ENCODE data around the gene TRIP4. TPM values are rescaled to one million over a fixed set of nuclear protein-coding genes. Genes with fewer than 3 reads are reported as not detected.

TRIP4 gene
- total and polyA plus RNA-seq, 9 of the 15 experiments (the other 6 are each of a cell fraction or from before 2014, with no cell fraction given): 7.6 to 23.3 (median 16.7) TPM

Small RNAs within 50 kb of the gene (small RNA-seq; reads per million reads assigned to genes)
- not detected for gene RF00019
- not detected for gene RF00554

Other genes with a start within 250 kb of the TRIP4 start
- gene SNX22, start 236.1 kb upstream of the TRIP4 start, total RNA-seq (2014; rRNA removed): 2.1 and 2.3 TPM in 2 replicates
- gene SNX22, start 236.1 kb upstream of the TRIP4 start, total RNA-seq (2014; rRNA removed; fragmentation: Illumina TruSeq; extraction: Trizol): 0.99 and 1.2 TPM in 2 replicates
- 1.1 and 1.2 TPM in 2 replicates for gene SNX22, start 236.1 kb upstream of the TRIP4 start, total RNA-seq (2015; rRNA removed; fragmentation: Illumina TruSeq; extraction: Trizol)
- 1.8 and 3.0 TPM in 2 replicates for gene SNX22, start 236.1 kb upstream of the TRIP4 start, total RNA-seq (2021)
- 0.89 and 0.91 TPM in 2 replicates for gene SNX22, start 236.1 kb upstream of the TRIP4 start, polyA plus RNA-seq (2011; rRNA removed)
- gene SNX22, start 236.1 kb upstream of the TRIP4 start, polyA plus RNA-seq (2014; fragmentation: Illumina TruSeq; extraction: Trizol): 0.98 and 1.3 TPM in 2 replicates
- 1 to 10 TPM; 2.0 TPM for gene SNX22, start 236.1 kb upstream of the TRIP4 start, polyA plus RNA-seq (2014; fragmentation: Nextera tagmentation; extraction: Ambion mirVana)
- gene SNX22, start 236.1 kb upstream of the TRIP4 start, polyA plus RNA-seq (2014; rRNA removed): 1.7 and 2.0 TPM in 2 replicates
- 381 and 402 TPM in 2 replicates for gene PPIB, start 224.8 kb upstream of the TRIP4 start, total RNA-seq (2014; rRNA removed)
- 258 and 306 TPM in 2 replicates for gene PPIB, start 224.8 kb upstream of the TRIP4 start, total RNA-seq (2014; rRNA removed; fragmentation: Illumina TruSeq; extraction: Trizol)
- 403 and 418 TPM in 2 replicates for gene PPIB, start 224.8 kb upstream of the TRIP4 start, total RNA-seq (2015; rRNA removed; fragmentation: Illumina TruSeq; extraction: Trizol)
- gene PPIB, start 224.8 kb upstream of the TRIP4 start, total RNA-seq (2021): 374 and 413 TPM in 2 replicates
- gene PPIB, start 224.8 kb upstream of the TRIP4 start, polyA plus RNA-seq (2011; rRNA removed): 410 and 460 TPM in 2 replicates
- gene PPIB, start 224.8 kb upstream of the TRIP4 start, polyA plus RNA-seq (2014; fragmentation: Illumina TruSeq; extraction: Trizol): 535 and 580 TPM in 2 replicates
- gene PPIB, start 224.8 kb upstream of the TRIP4 start, polyA plus RNA-seq (2014; fragmentation: Nextera tagmentation; extraction: Ambion mirVana): 100 to 1,000 TPM; 652 to 746 TPM
- 419 and 439 TPM in 2 replicates for gene PPIB, start 224.8 kb upstream of the TRIP4 start, polyA plus RNA-seq (2014; rRNA removed)
- gene CSNK1G1, start 31.7 kb upstream of the TRIP4 start, total RNA-seq (2014; rRNA removed): 6.9 and 9.4 TPM in 2 replicates
- gene CSNK1G1, start 31.7 kb upstream of the TRIP4 start, total RNA-seq (2014; rRNA removed; fragmentation: Illumina TruSeq; extraction: Trizol): 12.7 and 13.0 TPM in 2 replicates
- 12.0 and 13.5 TPM in 2 replicates for gene CSNK1G1, start 31.7 kb upstream of the TRIP4 start, total RNA-seq (2015; rRNA removed; fragmentation: Illumina TruSeq; extraction: Trizol)
- 10.2 and 10.4 TPM in 2 replicates for gene CSNK1G1, start 31.7 kb upstream of the TRIP4 start, total RNA-seq (2021)
- 16.3 and 18.5 TPM in 2 replicates for gene CSNK1G1, start 31.7 kb upstream of the TRIP4 start, polyA plus RNA-seq (2011; rRNA removed)
- gene CSNK1G1, start 31.7 kb upstream of the TRIP4 start, polyA plus RNA-seq (2014; fragmentation: Illumina TruSeq; extraction: Trizol): 8.3 and 9.5 TPM in 2 replicates
- gene CSNK1G1, start 31.7 kb upstream of the TRIP4 start, polyA plus RNA-seq (2014; fragmentation: Nextera tagmentation; extraction: Ambion mirVana): 1 to 10 TPM; 4.5 to 4.9 TPM
- gene CSNK1G1, start 31.7 kb upstream of the TRIP4 start, polyA plus RNA-seq (2014; rRNA removed): 5.6 and 5.9 TPM in 2 replicates
- 112 and 135 TPM in 2 replicates for gene PCLAF, start 6.4 kb upstream of the TRIP4 start, total RNA-seq (2014; rRNA removed)
- 305 and 406 TPM in 2 replicates for gene PCLAF, start 6.4 kb upstream of the TRIP4 start, total RNA-seq (2014; rRNA removed; fragmentation: Illumina TruSeq; extraction: Trizol)
- gene PCLAF, start 6.4 kb upstream of the TRIP4 start, total RNA-seq (2015; rRNA removed; fragmentation: Illumina TruSeq; extraction: Trizol): 111 and 113 TPM in 2 replicates
- 132 and 161 TPM in 2 replicates for gene PCLAF, start 6.4 kb upstream of the TRIP4 start, total RNA-seq (2021)
- 331 and 560 TPM in 2 replicates for gene PCLAF, start 6.4 kb upstream of the TRIP4 start, polyA plus RNA-seq (2011; rRNA removed)
- gene PCLAF, start 6.4 kb upstream of the TRIP4 start, polyA plus RNA-seq (2014; fragmentation: Illumina TruSeq; extraction: Trizol): 427 and 492 TPM in 2 replicates
- 100 to 1,000 TPM; 715 to 881 TPM for gene PCLAF, start 6.4 kb upstream of the TRIP4 start, polyA plus RNA-seq (2014; fragmentation: Nextera tagmentation; extraction: Ambion mirVana)
- 360 and 565 TPM in 2 replicates for gene PCLAF, start 6.4 kb upstream of the TRIP4 start, polyA plus RNA-seq (2014; rRNA removed)
- 17.1 and 18.2 TPM in 2 replicates for gene ZNF609, start 72.7 kb downstream of the TRIP4 start, total RNA-seq (2014; rRNA removed)
- 21.9 and 23.5 TPM in 2 replicates for gene ZNF609, start 72.7 kb downstream of the TRIP4 start, total RNA-seq (2014; rRNA removed; fragmentation: Illumina TruSeq; extraction: Trizol)
- 17.8 and 19.6 TPM in 2 replicates for gene ZNF609, start 72.7 kb downstream of the TRIP4 start, total RNA-seq (2015; rRNA removed; fragmentation: Illumina TruSeq; extraction: Trizol)
- gene ZNF609, start 72.7 kb downstream of the TRIP4 start, total RNA-seq (2021): 38.4 and 38.7 TPM in 2 replicates
- gene ZNF609, start 72.7 kb downstream of the TRIP4 start, polyA plus RNA-seq (2011; rRNA removed): 21.3 TPM in 2 replicates
- gene ZNF609, start 72.7 kb downstream of the TRIP4 start, polyA plus RNA-seq (2014; fragmentation: Illumina TruSeq; extraction: Trizol): 29.2 and 34.2 TPM in 2 replicates
- gene ZNF609, start 72.7 kb downstream of the TRIP4 start, polyA plus RNA-seq (2014; fragmentation: Nextera tagmentation; extraction: Ambion mirVana): 1 to 10 TPM; 3.0 to 7.6 TPM
- 15.2 and 16.0 TPM in 2 replicates for gene ZNF609, start 72.7 kb downstream of the TRIP4 start, polyA plus RNA-seq (2014; rRNA removed)

Measured in K562 (cell line).